ENCODE results near the gene SLC35F1.

SLC35F1 gene

DNA sequence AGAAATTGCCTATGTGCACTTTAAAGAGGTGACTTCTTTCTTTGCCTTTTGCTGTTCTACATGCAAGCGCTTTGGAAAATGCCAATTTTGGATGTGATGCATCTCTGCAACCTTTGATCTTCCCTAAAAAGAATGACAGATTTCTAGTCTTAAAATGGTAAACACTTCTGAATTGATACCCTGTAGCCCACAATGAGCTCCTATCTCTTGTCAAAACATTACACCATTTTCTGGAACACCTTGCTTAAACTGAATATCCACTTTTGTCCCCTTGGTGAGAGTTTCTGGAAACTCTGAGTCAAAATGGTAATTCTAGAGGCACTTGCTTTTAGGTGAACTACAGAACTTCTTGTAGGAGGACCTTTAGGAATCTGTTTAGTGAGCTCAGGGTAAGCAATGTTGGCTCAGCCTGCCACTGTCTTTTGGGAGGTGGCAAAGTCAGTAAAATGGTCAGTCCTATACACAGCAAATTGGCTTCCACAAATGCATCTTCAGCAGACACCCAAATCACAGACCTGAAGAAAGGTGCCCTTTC, 216.5 kb downstream of the SLC35F1 start:
- no peak for DNase-seq (ENCODE audit: low read depth)

DNA sequence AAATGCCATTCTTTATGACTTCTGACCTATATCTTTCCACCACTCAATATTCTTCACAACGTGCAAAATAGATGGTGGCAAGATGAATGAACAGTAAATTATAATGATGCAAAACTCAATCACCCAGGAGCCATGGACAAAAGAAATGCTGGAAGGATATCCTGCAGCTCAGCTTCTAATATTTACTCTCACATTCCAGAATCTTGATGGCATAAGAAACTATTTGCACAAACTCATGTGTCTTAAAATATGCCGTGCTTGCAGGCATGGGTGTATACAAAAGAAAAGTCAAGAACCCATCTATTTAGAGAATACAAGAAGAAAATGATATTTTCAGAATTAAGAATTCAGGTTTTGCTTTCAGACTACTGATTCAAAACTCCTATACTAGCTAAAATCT, 217.8 kb downstream of the SLC35F1 start:
- no peak for DNase-seq (ENCODE audit: low read depth)

GRCh38 chr6:118128755-118129154, 221.7 kb downstream of the SLC35F1 start:
- DNase-seq (ENCODE audit: low read depth), result no peak

GRCh38 chr6:118134206-118134605, 227.1 kb downstream of the SLC35F1 start:
- DNase-seq (ENCODE audit: low read depth), result no peak

DNA sequence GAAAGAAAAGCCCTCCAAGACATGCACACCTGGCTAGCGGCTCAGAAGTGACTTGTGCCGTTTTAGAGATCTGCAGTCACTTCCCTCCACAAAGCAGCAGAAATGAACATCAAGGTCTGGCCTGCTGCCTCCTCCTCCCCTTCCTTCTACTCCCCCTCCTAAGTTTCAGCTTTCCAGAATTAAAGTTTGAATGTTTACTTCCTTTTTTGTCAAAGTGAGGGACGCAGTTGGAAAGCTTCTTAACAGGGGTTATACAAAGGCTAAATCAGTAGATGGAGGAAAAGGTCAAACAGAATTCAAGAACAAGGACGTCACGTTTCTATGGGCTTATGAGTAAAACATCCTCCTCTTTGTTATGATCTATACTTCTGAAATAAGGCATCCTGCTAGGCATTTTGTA, 227.7 kb downstream of the SLC35F1 start:
- DNase-seq (ENCODE audit: low read depth), result no peak

- DNase-seq (ENCODE audit: low read depth), result no peak
Observed at GRCh38 chr6:118135371-118135770, 228.3 kb downstream of the SLC35F1 start.

GRCh38 chr6:118141211-118141610, 234.1 kb downstream of the SLC35F1 start:
- no peak for DNase-seq (ENCODE audit: low read depth)

DNA sequence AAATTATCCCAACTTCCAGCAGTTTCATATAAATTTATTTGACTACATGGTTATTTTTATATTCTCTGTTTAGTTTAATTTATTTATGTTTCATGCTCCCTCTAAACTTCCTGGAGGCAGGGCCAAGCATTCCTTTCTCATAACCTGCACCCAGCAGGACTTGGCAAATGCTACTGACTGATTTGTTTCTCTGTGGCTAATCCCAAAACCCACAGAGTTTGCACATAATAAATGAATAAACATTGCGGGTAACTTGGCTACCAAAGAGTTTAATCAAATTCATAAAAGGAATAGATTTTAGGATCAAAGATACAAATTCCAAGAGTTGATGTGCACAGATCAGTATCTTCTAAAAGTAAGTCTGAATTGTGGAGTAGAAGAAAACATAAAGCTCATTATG, 239.5 kb downstream of the SLC35F1 start:
- DNase-seq (ENCODE audit: low read depth), result no peak

DNA sequence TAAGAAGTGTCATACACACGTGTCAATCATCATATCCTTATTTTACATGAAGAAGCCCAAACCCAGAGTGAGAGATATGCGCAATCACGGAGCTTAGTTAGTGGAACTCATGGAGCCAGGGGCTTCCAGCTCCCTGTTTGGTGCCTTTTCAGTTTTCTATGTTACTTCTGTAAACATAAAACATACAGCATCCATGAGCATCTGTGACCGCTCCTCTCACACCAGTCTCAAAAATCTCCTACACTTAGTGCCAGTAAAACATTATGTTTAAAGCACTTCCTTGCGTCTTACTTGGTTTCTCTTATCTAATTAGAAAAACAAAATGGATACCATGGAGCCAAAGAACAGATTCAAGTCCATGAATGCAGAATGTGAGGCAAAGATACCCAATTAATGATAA, 240.4 kb downstream of the SLC35F1 start:
- DNase-seq (ENCODE audit: low read depth), result no peak

GRCh38 chr6:118148561-118148960, 241.5 kb downstream of the SLC35F1 start:
- DNase-seq (ENCODE audit: low read depth), result no peak

- DNase-seq (ENCODE audit: low read depth), result no peak
Observed at GRCh38 chr6:118152524-118152923, 245.5 kb downstream of the SLC35F1 start.

GRCh38 chr6:118161343-118161742, 254.3 kb downstream of the SLC35F1 start:
- no peak for DNase-seq (ENCODE audit: low read depth)

DNA sequence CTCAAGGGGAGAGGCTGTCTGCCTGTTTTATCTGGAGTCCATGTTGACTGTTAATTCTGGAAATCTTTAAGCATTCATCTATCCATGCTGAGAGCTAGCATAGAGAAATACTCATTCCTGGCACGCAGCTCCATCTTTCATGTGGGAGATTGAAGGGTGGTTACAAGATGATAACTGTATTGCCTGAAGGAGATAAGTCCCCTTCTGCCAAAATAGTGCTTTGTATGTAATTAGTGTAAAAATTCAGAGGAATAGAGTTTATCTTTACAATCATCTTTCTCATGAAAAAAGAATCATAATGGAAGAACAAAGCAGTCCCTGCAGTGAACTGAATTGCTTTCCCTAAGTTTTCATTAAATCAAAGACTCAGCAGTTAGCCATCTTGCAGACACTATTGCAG, 256.5 kb downstream of the SLC35F1 start:
- DNase-seq (ENCODE audit: low read depth), result no peak

DNA sequence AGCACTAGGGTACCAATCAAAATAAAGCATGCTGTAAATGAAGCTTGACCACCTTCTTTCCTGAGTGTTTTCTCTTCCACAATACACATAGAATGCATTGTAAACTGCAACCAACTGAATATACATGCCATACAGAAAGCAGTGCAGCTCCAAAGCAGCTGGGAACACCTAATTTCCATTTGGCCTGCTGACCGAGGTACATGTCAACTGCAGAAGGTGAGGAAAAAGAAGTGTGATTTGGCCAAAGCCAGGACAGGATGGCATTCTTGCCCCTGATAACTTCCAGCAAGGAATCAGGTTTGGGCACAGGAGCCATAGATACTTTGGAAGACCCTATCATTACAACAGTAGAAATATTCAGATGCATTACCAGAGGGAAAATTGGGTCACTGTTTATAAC, 258.4 kb downstream of the SLC35F1 start:
- DNase-seq (ENCODE audit: low read depth), result no peak

DNA sequence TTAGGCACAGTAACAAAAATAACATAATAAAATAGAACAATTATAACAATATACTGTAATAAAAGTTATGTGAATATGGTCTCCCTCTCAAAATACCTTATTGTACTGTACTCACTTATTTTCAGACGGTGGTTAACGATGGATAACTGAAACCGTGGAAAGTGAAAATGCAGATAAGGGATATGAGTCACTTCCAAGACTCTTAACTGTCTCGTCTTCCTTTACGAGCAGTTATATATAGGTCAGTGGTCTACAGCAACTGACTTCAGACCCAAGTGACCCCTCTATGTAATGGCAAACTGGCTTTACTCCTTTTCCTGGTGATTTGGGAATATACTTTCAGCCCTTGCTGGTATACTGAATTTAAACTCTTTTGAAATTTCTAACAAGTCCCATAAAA, 261.4 kb downstream of the SLC35F1 start:
- DNase-seq (ENCODE audit: low read depth), result no peak

DNA sequence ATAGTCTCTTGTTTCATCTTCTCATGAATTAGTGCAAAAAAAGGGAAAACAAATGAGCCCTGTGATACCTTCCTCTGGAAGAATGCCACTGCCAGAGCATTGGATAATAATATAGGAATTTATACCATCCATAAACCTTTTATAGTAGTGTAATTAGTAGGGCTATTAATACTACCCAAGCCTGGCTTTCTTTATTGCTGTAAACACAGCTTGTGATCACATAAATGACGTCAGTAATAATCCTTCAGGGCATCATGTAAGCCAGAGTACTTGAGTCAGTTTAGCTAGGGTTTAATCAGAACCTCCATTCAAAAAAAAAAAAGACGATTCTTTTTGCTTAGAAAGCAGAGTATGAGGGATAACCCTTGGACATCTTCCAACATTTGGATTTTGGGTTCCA, 264.8 kb downstream of the SLC35F1 start:
- DNase-seq (ENCODE audit: low read depth), result peak; percentile 1

- DNase-seq (ENCODE audit: low read depth), result no peak
Observed at GRCh38 chr6:118174071-118174470, 267.0 kb downstream of the SLC35F1 start.

DNA sequence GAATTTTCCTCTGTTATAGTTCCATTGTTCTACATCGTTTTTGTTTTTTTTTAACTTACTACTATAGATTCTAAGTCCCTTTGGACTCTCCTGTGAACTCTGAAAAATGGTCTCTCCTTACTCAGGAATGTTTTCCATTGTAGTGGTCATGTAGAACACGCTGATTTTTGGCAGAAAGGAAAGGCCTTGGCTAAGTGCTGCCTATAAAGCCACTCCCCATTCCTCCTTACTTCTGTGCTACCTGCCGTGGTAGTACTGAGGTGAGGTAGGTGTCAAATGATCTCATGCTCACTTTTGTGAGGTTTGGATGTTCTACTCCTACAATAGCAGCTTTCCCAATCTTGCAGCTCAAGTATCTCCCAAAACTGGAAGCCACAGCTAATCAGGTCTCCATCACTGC, 270.7 kb downstream of the SLC35F1 start:
- no peak for DNase-seq (ENCODE audit: low read depth)

DNA sequence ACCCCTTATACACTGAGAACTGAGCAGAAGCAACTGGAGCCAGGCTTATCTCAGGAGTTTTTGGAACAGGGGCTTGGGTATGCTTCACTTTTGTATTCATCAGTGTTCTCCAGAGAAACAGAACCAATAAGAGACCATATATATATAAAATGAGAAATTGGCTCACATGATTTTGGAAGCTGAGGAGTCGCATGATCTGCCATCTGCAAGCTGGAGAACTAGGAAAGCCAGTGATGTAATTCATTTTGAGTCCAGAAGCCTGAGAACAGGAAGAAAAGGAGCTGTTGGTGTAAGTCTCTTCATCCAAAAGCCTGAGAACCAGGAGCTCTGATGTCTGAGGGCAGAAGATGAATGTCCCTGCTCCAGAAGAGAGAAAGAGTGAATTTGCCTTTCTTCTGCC, 272.0 kb downstream of the SLC35F1 start:
- DNase-seq (ENCODE audit: low read depth), result no peak

GRCh38 chr6:118186672-118187567, 279.9 kb downstream of the SLC35F1 start:
- DNase-seq (ENCODE audit: low read depth), result peak; percentile 1

DNA sequence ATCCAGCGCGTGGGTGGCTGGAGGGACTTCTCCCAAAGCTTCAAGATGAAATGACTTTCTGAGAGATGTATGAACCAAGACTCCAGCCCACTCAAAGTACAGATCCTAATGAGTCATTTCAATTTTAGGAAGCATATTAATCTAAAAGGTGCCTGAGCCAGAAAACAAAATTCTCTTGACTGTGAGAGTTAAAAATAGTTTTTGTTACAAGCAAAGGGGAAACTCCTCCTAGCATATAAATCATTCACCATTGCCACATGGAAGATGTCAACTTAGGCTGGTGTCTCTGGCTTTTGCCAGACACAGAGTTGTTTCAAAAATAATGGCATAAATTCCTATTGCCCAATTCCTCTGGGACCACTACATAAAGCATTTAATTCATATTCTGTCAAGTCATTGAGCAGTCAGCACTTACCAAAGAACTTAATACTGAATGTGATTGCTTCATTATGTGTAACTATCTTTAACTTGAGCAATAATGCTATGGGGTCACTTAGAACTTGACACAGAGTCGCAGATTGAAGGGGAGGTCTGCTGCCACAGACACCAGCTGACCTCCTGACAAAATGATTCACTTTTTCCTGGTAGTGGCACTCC, 280.6 kb downstream of the SLC35F1 start:
- DNase-seq (ENCODE audit: low read depth), result peak; percentile 11

DNA sequence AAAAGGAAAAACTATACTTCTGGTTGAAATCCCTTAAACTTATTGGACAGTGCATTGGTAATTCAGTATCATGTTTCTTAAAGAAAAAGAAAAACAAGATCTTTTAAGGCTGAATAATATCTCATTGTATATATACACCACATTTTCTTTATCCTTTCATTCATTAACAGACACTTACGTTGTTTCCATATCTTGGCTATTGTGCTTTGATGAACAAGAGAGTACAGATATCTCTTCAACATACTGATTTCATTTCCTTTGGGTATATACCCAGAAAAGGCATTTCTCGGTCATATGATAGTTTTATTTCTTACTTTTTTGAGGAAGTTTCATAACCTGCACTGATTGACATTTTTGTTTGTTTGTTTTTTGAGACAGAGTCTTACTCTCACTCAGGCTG, 281.5 kb downstream of the SLC35F1 start:
- no peak for DNase-seq (ENCODE audit: low read depth)

DNA sequence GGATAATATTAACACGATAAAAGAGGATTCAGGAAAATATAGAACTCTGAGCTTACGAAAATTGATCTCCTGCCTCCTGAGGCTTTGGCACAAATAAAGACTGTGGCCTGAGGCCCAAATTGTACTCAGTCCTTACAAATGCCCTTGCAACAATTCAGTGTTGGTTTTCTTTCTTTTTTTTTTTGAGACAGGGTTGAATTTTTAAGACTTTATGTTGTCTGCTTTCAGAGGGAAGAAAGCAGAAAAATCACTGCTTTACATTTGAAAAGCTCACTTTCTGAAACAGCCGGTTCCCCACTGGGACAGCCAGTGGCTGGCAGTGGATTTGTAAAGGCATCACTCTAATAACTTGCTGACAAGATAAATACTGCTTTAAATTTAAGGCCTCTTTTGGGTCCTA, 290.5 kb downstream of the SLC35F1 start:
- DNase-seq (ENCODE audit: low read depth), result no peak
